Measurements from ENCODE around the gene AMY1B. TPM values are rescaled to one million over a fixed set of nuclear protein-coding genes. Genes with fewer than 3 reads are reported as not detected.
"Not testable (repeated sequence)": the region's sequence is repeated elsewhere in the genome, so short reads cannot be mapped to it uniquely, and the experiment has no call there.

Gene AMY1B
- polyA plus RNA-seq, 1 donor (not counting 4 experiments of a cell fraction or from before 2014, with no cell fraction given), result not detected

DNA sequence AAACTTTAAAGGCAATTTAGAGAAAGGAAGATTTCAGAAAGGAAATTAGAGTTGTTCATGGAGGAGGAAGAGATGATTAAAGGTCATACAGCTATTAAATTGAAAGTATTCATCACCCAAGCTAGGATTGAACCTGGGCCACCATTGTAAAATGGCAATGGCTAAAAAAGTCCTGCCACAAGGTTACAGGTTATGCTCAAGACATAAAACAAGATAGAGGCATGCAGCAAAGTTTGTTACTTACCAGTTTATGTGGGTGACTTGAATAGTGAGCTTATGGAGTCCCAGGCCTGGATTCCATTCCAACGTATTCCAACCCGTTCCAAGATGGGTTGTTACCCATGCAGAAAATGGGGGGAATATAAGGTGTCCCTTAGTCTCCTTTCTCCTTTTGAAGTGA is 25.5 kb upstream of the AMY1B start:
- H2AFZ ChIP-seq (ENCODE audit: control insufficient read depth, low read length); DNase-seq (ENCODE audit: low read depth, low spot score); H3K79me2 ChIP-seq (ENCODE audit: control insufficient read depth, insufficient read depth, low read length); H3K9me3 ChIP-seq (ENCODE audit: control insufficient read depth, low read depth, low read length); H3K4me1 ChIP-seq (ENCODE audit: control insufficient read depth, extremely low read depth, insufficient read depth, low read length); H4K20me1 ChIP-seq (ENCODE audit: control insufficient read depth, extremely low read depth, insufficient read depth, low read length); H3K9ac ChIP-seq (ENCODE audit: control insufficient read depth, extremely low read depth, insufficient read depth, low read length); H3K27me3 ChIP-seq (ENCODE audit: control insufficient read depth, extremely low read depth, insufficient read depth, low read length); H3K4me2 ChIP-seq (ENCODE audit: control insufficient read depth, extremely low read depth, insufficient read depth, low read depth, low read length); dilution Hi-C loops (cut with MboI; ENCODE audit: extremely low pct_ligation_motif_present, low sequenced_read_pairs); H3K27ac ChIP-seq (ENCODE audit: control insufficient read depth, insufficient read depth, low read length); FAIRE-seq; H3K36me3 ChIP-seq (ENCODE audit: control insufficient read depth in 2 of 2, extremely low read depth in 1 of 2, insufficient read depth in 2 of 2, low read length in 2 of 2); H3K9me1 ChIP-seq (ENCODE audit: control insufficient read depth, extremely low read depth, insufficient read depth, low read length); H3K4me3 ChIP-seq (ENCODE audit: control insufficient read depth in 2 of 3, extremely low read depth in 1 of 3, insufficient read depth in 2 of 3, low read depth in 1 of 3, low read length in 3 of 3): not testable (repeated sequence)

DNA sequence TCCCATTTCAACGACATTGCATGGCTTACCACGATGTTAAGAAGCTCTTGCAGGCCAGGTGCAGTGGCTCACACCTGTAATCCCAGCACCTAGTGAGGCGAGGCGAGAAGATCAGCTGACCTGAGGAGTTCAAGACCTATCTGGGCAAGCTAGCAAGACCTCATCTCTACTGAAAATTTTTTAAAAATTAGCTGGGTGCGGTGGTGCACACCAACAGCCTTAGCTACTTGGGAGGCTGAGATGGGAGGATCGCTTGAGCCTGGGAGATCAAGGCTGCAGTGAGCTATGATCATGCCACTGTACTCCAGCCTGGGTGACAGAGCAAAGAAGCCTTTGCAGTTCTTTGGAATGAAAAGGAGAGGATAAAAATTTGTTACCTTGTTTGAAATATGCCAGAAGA is 21.4 kb upstream of the AMY1B start:
- DNase-seq (ENCODE audit: low read depth, low spot score); H2AFZ ChIP-seq (ENCODE audit: control insufficient read depth, low read length); dilution Hi-C loops (cut with MboI; ENCODE audit: extremely low pct_ligation_motif_present, low sequenced_read_pairs); H3K4me1 ChIP-seq (ENCODE audit: control insufficient read depth, extremely low read depth, insufficient read depth, low read length); H3K27me3 ChIP-seq (ENCODE audit: control insufficient read depth, extremely low read depth, insufficient read depth, low read length); H3K9me3 ChIP-seq (ENCODE audit: control insufficient read depth, low read depth, low read length); H3K4me2 ChIP-seq (ENCODE audit: control insufficient read depth, extremely low read depth, insufficient read depth, low read depth, low read length); H3K9ac ChIP-seq (ENCODE audit: control insufficient read depth, extremely low read depth, insufficient read depth, low read length); H3K9me1 ChIP-seq (ENCODE audit: control insufficient read depth, extremely low read depth, insufficient read depth, low read length); FAIRE-seq; H3K4me3 ChIP-seq (ENCODE audit: control insufficient read depth in 2 of 3, extremely low read depth in 1 of 3, insufficient read depth in 2 of 3, low read depth in 1 of 3, low read length in 3 of 3); H3K36me3 ChIP-seq (ENCODE audit: control insufficient read depth in 2 of 2, extremely low read depth in 1 of 2, insufficient read depth in 2 of 2, low read length in 2 of 2); H4K20me1 ChIP-seq (ENCODE audit: control insufficient read depth, extremely low read depth, insufficient read depth, low read length); H3K79me2 ChIP-seq (ENCODE audit: control insufficient read depth, insufficient read depth, low read length); H3K27ac ChIP-seq (ENCODE audit: control insufficient read depth, insufficient read depth, low read length): not testable (repeated sequence)

- H3K27ac ChIP-seq (ENCODE audit: control insufficient read depth, insufficient read depth, low read length); H3K9me1 ChIP-seq (ENCODE audit: control insufficient read depth, extremely low read depth, insufficient read depth, low read length); H2AFZ ChIP-seq (ENCODE audit: control insufficient read depth, low read length); H3K9ac ChIP-seq (ENCODE audit: control insufficient read depth, extremely low read depth, insufficient read depth, low read length); H3K27me3 ChIP-seq (ENCODE audit: control insufficient read depth, extremely low read depth, insufficient read depth, low read length); H3K79me2 ChIP-seq (ENCODE audit: control insufficient read depth, insufficient read depth, low read length); FAIRE-seq; H3K9me3 ChIP-seq (ENCODE audit: control insufficient read depth, low read depth, low read length); H3K4me3 ChIP-seq (ENCODE audit: control insufficient read depth in 2 of 3, extremely low read depth in 1 of 3, insufficient read depth in 2 of 3, low read depth in 1 of 3, low read length in 3 of 3); H3K4me1 ChIP-seq (ENCODE audit: control insufficient read depth, extremely low read depth, insufficient read depth, low read length); H3K36me3 ChIP-seq (ENCODE audit: control insufficient read depth in 2 of 2, extremely low read depth in 1 of 2, insufficient read depth in 2 of 2, low read length in 2 of 2); dilution Hi-C loops (cut with MboI; ENCODE audit: extremely low pct_ligation_motif_present, low sequenced_read_pairs); H4K20me1 ChIP-seq (ENCODE audit: control insufficient read depth, extremely low read depth, insufficient read depth, low read length); H3K4me2 ChIP-seq (ENCODE audit: control insufficient read depth, extremely low read depth, insufficient read depth, low read depth, low read length); DNase-seq (ENCODE audit: low read depth, low spot score): not testable (repeated sequence)
Measured at GRCh38 chr1:103710381-103710780, 14.4 kb upstream of the AMY1B start.

DNA sequence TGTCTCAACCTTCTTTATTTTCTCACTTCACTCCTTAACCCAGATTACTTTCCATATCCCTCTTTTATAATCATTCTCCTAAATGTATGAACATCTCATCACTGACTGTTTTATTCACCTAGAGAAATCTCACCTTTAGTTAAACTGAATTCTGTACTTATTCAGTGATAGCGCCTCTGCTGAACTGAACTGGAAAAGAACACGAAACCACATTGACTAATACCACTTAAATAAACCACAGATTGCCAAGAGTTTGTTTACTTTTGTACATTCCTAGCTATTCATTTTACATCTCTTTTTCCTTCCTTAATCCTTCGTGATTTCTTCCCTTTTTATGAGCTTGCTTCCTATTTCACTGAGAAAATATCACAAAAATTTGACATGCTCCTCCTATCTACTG is 11.7 kb upstream of the AMY1B start:
- H4K20me1 ChIP-seq (ENCODE audit: control insufficient read depth, extremely low read depth, insufficient read depth, low read length); H3K9ac ChIP-seq (ENCODE audit: control insufficient read depth, extremely low read depth, insufficient read depth, low read length); FAIRE-seq; H3K9me1 ChIP-seq (ENCODE audit: control insufficient read depth, extremely low read depth, insufficient read depth, low read length); H3K4me3 ChIP-seq (ENCODE audit: control insufficient read depth in 2 of 3, extremely low read depth in 1 of 3, insufficient read depth in 2 of 3, low read depth in 1 of 3, low read length in 3 of 3); H3K36me3 ChIP-seq (ENCODE audit: control insufficient read depth in 2 of 2, extremely low read depth in 1 of 2, insufficient read depth in 2 of 2, low read length in 2 of 2); DNase-seq (ENCODE audit: low read depth, low spot score); dilution Hi-C loops (cut with MboI; ENCODE audit: extremely low pct_ligation_motif_present, low sequenced_read_pairs); H3K4me1 ChIP-seq (ENCODE audit: control insufficient read depth, extremely low read depth, insufficient read depth, low read length); H3K79me2 ChIP-seq (ENCODE audit: control insufficient read depth, insufficient read depth, low read length); H2AFZ ChIP-seq (ENCODE audit: control insufficient read depth, low read length); H3K4me2 ChIP-seq (ENCODE audit: control insufficient read depth, extremely low read depth, insufficient read depth, low read depth, low read length); H3K27ac ChIP-seq (ENCODE audit: control insufficient read depth, insufficient read depth, low read length); H3K9me3 ChIP-seq (ENCODE audit: control insufficient read depth, low read depth, low read length); H3K27me3 ChIP-seq (ENCODE audit: control insufficient read depth, extremely low read depth, insufficient read depth, low read length): not testable (repeated sequence)

GRCh38 chr1:103701256-103701655 is 5.2 kb upstream of the AMY1B start:
- dilution Hi-C loops (cut with MboI; ENCODE audit: extremely low pct_ligation_motif_present, low sequenced_read_pairs); FAIRE-seq; DNase-seq (ENCODE audit: low read depth, low spot score); H3K4me3 ChIP-seq (ENCODE audit: control insufficient read depth in 2 of 3, extremely low read depth in 1 of 3, insufficient read depth in 2 of 3, low read depth in 1 of 3, low read length in 3 of 3); H3K36me3 ChIP-seq (ENCODE audit: control insufficient read depth in 2 of 2, extremely low read depth in 1 of 2, insufficient read depth in 2 of 2, low read length in 2 of 2); H3K4me1 ChIP-seq (ENCODE audit: control insufficient read depth, extremely low read depth, insufficient read depth, low read length); H2AFZ ChIP-seq (ENCODE audit: control insufficient read depth, low read length); H3K27me3 ChIP-seq (ENCODE audit: control insufficient read depth, extremely low read depth, insufficient read depth, low read length); H3K27ac ChIP-seq (ENCODE audit: control insufficient read depth, insufficient read depth, low read length); H3K4me2 ChIP-seq (ENCODE audit: control insufficient read depth, extremely low read depth, insufficient read depth, low read depth, low read length); H4K20me1 ChIP-seq (ENCODE audit: control insufficient read depth, extremely low read depth, insufficient read depth, low read length); H3K9ac ChIP-seq (ENCODE audit: control insufficient read depth, extremely low read depth, insufficient read depth, low read length); H3K9me1 ChIP-seq (ENCODE audit: control insufficient read depth, extremely low read depth, insufficient read depth, low read length); H3K79me2 ChIP-seq (ENCODE audit: control insufficient read depth, insufficient read depth, low read length); H3K9me3 ChIP-seq (ENCODE audit: control insufficient read depth, low read depth, low read length): not testable (repeated sequence)
